Stimulated activated CD4-positive, alpha-beta T cell treated with anti-CD3 and anti-CD28 coated beads, Interleukin-4, amount 100 ng/mL, for 1 hour (primary cell): Measurements from ENCODE around the gene SEPTIN11.
"Not testable (repeated sequence)": the region's sequence is repeated elsewhere in the genome, so short reads cannot be mapped to it uniquely, and the experiment has no call there.

ENCODE experiments used
- DNase-seq: peaks from one replicate; pipeline ENCODE4 v3.0.0-alpha.2; 2020

The SEPTIN11 gene

GRCh38 chr4:76952656-76953582 is 3.4 kb downstream of the SEPTIN11 start:
- DNase-seq: no peak

GRCh38 chr4:76953956-76954355 is 4.4 kb downstream of the SEPTIN11 start:
- no peak for DNase-seq

- DNase-seq: no peak
Measured at GRCh38 chr4:76954489-76954888, 4.9 kb downstream of the SEPTIN11 start.

GRCh38 chr4:76955182-76955581 is 5.6 kb downstream of the SEPTIN11 start:
- no peak for DNase-seq

- no peak for DNase-seq
Measured at GRCh38 chr4:76957004-76957738, 7.6 kb downstream of the SEPTIN11 start.

- no peak for DNase-seq
Measured at GRCh38 chr4:76958891-76959290, 9.3 kb downstream of the SEPTIN11 start.

GRCh38 chr4:76960014-76960413 is 10.5 kb downstream of the SEPTIN11 start:
- no peak for DNase-seq

GRCh38 chr4:76962406-76963130 is 13.0 kb downstream of the SEPTIN11 start:
- DNase-seq: no peak

- no peak for DNase-seq
Measured at GRCh38 chr4:76963131-76963750, 13.7 kb downstream of the SEPTIN11 start.

GRCh38 chr4:76963927-76964326 is 14.4 kb downstream of the SEPTIN11 start:
- not testable (repeated sequence) for DNase-seq

- no peak for DNase-seq
Measured at GRCh38 chr4:76964769-76965168, 15.2 kb downstream of the SEPTIN11 start.

- DNase-seq: no peak
Measured at GRCh38 chr4:76965866-76966579, 16.5 kb downstream of the SEPTIN11 start.

- DNase-seq: no peak
Measured at GRCh38 chr4:76968937-76969336, 19.4 kb downstream of the SEPTIN11 start.

GRCh38 chr4:76969495-76969894 is 19.9 kb downstream of the SEPTIN11 start:
- no peak for DNase-seq

GRCh38 chr4:76969941-76970529 is 20.5 kb downstream of the SEPTIN11 start:
- DNase-seq: no peak

- DNase-seq: no peak
Measured at GRCh38 chr4:76972306-76972705, 22.8 kb downstream of the SEPTIN11 start.

GRCh38 chr4:76974150-76974549 is 24.6 kb downstream of the SEPTIN11 start:
- DNase-seq: no peak

GRCh38 chr4:76977113-76977512 is 27.6 kb downstream of the SEPTIN11 start:
- DNase-seq: no peak

GRCh38 chr4:76977736-76978350 is 28.3 kb downstream of the SEPTIN11 start:
- no peak for DNase-seq

- no peak for DNase-seq
Measured at GRCh38 chr4:76979236-76979635, 29.7 kb downstream of the SEPTIN11 start.

- no peak for DNase-seq
Measured at GRCh38 chr4:76980261-76980660, 30.7 kb downstream of the SEPTIN11 start.
